WI38 (cell line): ENCODE data around the gene ATAT1.
"Not testable (repeated sequence)": the region's sequence is repeated elsewhere in the genome, so short reads cannot be mapped to it uniquely, and the experiment has no call there.

Experiments
- H3K4me3 ChIP-seq: 2 replicates; pipeline ENCODE4 v1.5.1; 2011; ENCODE audit warnings: low read depth, mild to moderate bottlenecking, control low read depth, low read length
- TF ChIP-seq, protein P1 (sequence below): IDR thresholded peaks from 2 replicates; pipeline ENCODE4 v1.5.1; 2012; ENCODE audit warnings: low read depth, mild to moderate bottlenecking, control low read depth, low read length

Gene ATAT1

DNA sequence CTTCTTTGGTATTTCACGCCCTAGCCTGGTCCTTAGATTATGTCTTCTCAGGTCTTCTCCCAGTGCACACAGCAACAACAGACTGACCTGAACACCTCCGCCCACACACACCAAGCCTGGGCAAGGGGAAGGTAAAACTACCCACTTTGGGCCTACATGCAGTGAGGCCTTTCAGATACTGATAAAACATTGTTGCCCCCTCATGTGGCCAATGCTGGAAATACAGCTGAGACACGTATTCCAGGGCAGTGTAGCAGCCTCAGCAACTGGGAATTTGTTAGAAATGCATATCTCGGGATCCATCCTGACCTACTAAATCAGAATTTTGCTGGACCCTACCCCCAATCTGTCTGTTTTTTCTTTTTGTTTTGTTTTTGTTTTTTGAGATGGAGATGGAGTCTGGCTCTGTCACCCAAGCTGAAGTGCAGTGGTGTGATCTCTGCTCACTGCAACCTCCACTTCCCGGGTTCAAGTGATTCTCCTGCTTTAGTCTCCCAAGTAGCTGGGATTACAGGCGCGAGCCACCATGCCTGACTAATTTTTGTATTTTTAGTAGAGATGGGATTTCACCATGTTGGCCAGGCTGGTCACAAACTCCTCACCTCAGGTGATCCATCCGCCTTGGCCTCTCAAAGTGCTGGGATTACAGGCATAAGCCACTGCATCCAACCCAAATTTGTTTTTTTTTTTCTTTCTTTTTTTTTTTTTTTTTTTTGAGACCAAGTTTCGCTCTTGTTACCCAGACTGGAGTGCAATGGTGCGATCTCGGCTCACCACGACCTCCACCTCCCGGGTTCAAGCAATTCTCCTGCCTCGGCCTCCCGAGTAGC lies 29.1 kb upstream of the ATAT1 start:
- TF ChIP-seq, protein P1, sequence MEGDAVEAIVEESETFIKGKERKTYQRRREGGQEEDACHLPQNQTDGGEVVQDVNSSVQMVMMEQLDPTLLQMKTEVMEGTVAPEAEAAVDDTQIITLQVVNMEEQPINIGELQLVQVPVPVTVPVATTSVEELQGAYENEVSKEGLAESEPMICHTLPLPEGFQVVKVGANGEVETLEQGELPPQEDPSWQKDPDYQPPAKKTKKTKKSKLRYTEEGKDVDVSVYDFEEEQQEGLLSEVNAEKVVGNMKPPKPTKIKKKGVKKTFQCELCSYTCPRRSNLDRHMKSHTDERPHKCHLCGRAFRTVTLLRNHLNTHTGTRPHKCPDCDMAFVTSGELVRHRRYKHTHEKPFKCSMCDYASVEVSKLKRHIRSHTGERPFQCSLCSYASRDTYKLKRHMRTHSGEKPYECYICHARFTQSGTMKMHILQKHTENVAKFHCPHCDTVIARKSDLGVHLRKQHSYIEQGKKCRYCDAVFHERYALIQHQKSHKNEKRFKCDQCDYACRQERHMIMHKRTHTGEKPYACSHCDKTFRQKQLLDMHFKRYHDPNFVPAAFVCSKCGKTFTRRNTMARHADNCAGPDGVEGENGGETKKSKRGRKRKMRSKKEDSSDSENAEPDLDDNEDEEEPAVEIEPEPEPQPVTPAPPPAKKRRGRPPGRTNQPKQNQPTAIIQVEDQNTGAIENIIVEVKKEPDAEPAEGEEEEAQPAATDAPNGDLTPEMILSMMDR = peak; percentile 83
- not testable (repeated sequence) for H3K4me3 ChIP-seq

DNA sequence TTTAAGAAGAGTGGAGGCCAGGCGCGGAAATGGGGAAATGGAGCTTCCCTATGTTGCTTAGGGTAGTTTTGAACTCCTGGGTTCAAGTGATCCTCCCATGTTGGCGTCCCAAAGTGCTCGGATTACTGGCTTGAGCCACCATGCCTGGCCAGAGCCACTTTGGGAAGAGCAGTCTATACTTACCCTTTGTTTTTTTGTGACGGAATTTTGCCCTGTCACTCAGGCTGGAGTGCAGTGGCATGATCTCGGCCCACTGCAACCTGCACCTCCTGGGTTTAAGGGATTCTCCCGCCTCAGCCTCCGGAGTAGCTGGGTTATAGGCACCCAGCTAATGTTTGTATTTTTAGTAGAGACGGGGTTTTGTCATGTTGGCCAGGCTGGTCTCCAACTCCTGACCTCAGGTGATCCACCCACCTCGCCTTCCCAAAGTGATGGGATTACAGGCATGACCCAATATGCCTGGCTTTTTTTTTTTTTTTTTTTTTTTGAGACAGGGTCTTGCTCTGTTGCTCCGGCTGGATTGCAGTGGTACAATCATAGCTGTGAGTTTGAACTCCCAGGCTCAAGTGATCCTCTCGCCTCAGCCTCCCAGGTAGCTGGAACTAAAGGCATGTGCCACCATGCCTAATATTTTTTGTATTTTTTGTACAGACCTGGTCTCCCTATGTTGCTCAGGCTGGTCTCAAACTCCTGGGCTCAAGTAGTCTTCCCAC lies 27.6 kb upstream of the ATAT1 start:
- H3K4me3 ChIP-seq = no peak overlapping the region
- TF ChIP-seq, protein P1 = no peak

DNA sequence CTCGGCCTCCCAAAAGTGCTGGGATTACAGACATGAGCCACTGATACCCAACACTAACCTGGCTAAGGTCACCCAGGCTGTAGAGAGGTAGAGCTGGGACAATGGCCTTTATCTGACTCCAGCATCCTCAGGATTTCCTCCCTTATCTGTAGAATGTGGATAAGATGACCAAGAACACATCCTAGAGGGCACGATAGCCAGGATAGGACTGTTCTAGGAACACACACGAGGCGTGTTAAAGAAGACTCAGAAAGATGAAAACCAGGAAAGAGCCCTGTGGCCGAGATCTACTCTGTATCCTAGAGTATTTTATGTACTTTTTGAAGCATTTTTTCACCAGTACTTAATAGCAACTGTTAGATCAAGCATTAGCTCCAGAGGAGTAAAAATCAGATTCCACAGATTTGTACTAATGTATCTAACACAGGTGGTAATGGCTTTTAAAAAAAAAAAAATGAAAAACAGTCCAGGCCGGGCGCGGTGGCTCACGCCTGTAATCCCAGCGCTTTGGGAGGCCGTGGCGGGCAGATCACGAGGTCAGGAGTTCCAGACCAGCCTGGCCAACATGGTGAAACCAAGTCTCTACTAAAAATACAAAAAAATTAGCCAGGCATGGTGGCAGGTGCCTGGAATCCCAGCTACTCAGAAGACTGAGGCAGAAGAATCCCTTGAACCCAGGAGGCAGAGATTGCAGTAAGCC lies 26.9 kb upstream of the ATAT1 start:
- TF ChIP-seq, protein P1 = no peak
- H3K4me3 ChIP-seq = no peak overlapping the region

DNA sequence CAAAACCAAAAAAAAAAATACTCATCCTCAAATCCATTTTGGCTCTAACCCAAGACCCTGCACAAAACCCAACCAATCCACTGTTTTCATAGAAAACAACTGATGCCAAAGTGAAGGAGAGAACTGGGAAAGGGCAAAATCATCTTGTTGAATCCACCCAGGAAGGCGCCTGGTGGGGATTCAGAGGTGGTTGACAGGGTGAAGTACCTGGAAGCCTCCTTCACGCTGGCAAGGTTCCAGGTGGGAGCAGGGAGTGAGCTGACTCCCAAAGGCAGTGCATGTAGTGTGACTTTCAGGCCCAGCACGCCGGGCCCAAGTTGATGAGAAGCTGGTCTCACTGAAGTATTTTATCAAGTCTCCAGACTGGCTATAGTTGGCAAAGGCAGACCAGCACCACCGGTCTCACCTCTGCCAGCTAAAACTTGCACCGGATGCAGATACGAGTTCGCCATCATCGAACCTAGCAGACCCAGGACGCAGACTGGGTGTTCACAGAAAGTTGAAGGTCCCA lies 26.2 kb upstream of the ATAT1 start:
- TF ChIP-seq, protein P1 = no peak
- H3K4me3 ChIP-seq = no peak overlapping the region

DNA sequence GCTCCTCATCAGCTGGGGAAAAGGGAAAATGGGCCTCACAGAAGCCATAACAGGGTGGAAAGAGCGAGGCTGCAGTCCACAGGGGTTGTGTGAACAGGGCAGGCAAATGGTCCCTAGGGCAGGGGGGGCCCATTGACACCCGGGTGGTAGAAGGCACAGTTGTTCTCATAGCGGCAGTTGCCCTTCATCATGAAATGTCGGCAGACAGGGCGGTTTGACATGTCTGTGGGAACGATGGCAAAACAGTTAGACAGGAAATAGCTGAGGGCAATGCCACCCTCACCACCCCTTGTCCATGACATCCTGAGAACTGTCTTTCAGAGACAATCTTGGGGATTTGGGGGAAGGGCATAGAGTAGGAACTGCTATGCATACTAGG lies 25.2 kb upstream of the ATAT1 start:
- H3K4me3 ChIP-seq = no peak overlapping the region
- TF ChIP-seq, protein P1 = no peak

DNA sequence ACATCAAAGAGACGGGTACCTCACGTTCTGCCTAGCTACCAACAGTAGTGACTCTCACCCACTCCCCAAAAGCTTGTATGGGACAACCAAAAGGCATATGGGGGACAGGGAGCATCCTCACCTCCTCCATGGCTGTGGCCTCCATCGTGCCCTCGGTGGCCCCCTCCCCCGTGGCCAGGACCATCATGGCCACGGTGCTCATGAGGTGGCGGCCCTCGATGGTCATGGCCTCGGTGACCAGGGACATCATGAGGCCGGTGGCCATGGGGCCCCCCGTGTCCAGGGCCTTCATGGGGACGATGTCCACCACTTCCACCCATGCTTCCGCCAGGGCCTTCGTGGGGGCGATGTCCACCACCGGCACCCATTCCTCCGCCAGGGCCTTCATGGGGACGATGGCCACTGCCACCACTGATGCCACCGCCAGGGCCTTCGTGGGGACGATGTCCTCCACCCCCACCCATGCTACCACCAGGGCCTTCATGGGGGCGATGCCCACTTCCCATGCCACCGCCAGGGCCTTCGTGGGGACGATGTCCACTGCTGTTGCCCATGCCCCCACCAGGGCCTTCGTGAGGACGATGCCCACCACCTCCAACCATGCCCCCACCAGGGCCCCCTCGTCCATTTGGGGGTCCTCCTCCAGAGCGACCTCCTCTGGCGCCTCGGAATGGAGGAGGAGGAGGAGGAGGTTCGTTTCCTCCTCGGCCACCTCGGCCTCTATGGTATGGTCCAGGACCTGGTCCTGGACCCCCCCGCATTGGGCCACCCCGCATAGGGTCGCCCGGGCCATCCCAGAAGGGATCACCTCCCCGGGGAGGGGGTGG lies 24.6 kb upstream of the ATAT1 start:
- no peak overlapping the region for H3K4me3 ChIP-seq
- TF ChIP-seq, protein P1 = no peak
